Measurements from ENCODE around the gene NAT10.

- no peak for TF ChIP-seq EZH2 (IDR thresholded peaks at IDR 0.05; ENCODE audit: insufficient read depth, poor library complexity, severe bottlenecking)
- no peak for TF ChIP-seq EZH2phosphoT487 (IDR thresholded peaks at IDR 0.05; ENCODE audit: insufficient read depth, low read depth)
Observed at GRCh38 chr11:34056672-34057071, 48.8 kb upstream of the NAT10 start.
